Heart left ventricle (tissue), 13 donors: ENCODE data around the gene KDM8.

Source experiments
- CTCF ChIP-seq, 12 donors: fragments of 200-600 bp; sonication (generic) in 4 of 12; IDR thresholded peaks; one replicate each; pipeline versions ENCODE4 v1.5.0 to v1.8.0; 2018 to 2022; ENCODE audit warnings: antibody characterized with exemption in 12 of 12, mild to moderate bottlenecking in 5 of 12
- POLR2A ChIP-seq, 2 donors: fragments of 450-650 bp; IDR thresholded peaks; one replicate each; pipeline ENCODE4 v1.6.1; 2017; ENCODE audit warnings: antibody characterized with exemption in 2 of 2, mild to moderate bottlenecking in 2 of 2, moderate library complexity in 2 of 2
- donor health status: ischemic (EF 13 %, LVEDD 7.1; RV severe dilation, severe dysfunction).
- donor health status: DM: no; HTN: yes; CAD: no.
- donor health status: DM: no; HTN: no; CAD: no.
- donor health status: ischemic (EF 25% LVEDD 6.9; RV normal size, moderate dysfunction).
- donor health status: ischemic (EF 25% LVEDD 5.7; RV mildly dilated, moderate dysfunction).
- donor health status: ischemic (EF 35%, LVEDD 5.7; RV mildly dilated, moderate dysfunction).
- donor health status: nonischemic (EF 11% LVEDD 7.7; RV severe dilation, severe dysfunction).
- donor health status: DM: yes; HTN: yes; CAD: no.
- donor health status: PGD.
- donor health status: ischemic (EF 29% LVEDD 5.4; RV normal size, mild dysfunction).
- donor health status: nonischemic (EF 23%, LVEDD 6.1; RV moderate dilation, normal function).

- TF ChIP-seq CTCF (IDR thresholded peaks at IDR 0.05): no peak
- no peak for TF ChIP-seq POLR2A (IDR thresholded peaks at IDR 0.05)
Observed at GRCh38 chr16:27199736-27200135, 3.6 kb upstream of the KDM8 start.
